HEK293 (cell line): Measurements from ENCODE around the gene INHBB.

Experiments used
- CTCF ChIA-PET: fragments of 350-600 bp; formaldehyde crosslinking; extraction: SDS; loops from one replicate; lab custom pipeline; 2021; ENCODE audit warnings: antibody characterized with exemption; lab: Yijun Ruan, JAX
- POLR2A ChIA-PET: fragments of 300-600 bp; formaldehyde crosslinking; extraction: SDS; loops from one replicate; lab custom pipeline; 2020; ENCODE audit warnings: antibody characterized with exemption, inconsistent platforms; lab: Yijun Ruan, JAX
- H3K27ac ChIP-seq: fragments of 200-500 bp; sonication (Bioruptor generic); 2 replicates; pipeline ENCODE4 v1.5.1; 2014; ENCODE audit warnings: low read depth, low read length, control low read depth, inconsistent platforms; ENCODE audit errors: extremely low read depth
- H3K36me3 ChIP-seq, 2 experiments: fragments of 200-500 bp in 1 of 2; sonication (Bioruptor generic) in 1 of 2; 1 replicate in 1 of 2; 2 replicates in 1 of 2; pipeline ENCODE4 v1.5.1; 2014 to 2017; ENCODE audit warnings: inconsistent platforms in 2 of 2, low read length in 2 of 2; ENCODE audit not compliant: control insufficient read depth in 2 of 2, insufficient read depth in 1 of 2
- H3K4me1 ChIP-seq: fragments of 200-500 bp; sonication (Bioruptor generic); 2 replicates; pipeline ENCODE4 v1.5.1; 2014; ENCODE audit warnings: mild to moderate bottlenecking, low read length, inconsistent platforms; ENCODE audit not compliant: control insufficient read depth, insufficient read depth
- H3K4me3 ChIP-seq: 2 replicates; pipeline ENCODE4 v1.5.1; 2011; ENCODE audit warnings: low read depth, mild to moderate bottlenecking, control low read depth, low read length, moderate library complexity
- H3K9me3 ChIP-seq: fragments of 200-500 bp; sonication (Bioruptor generic); 2 replicates; pipeline ENCODE4 v1.5.1; 2014; ENCODE audit warnings: low read depth, low read length, inconsistent platforms; ENCODE audit not compliant: control insufficient read depth, insufficient read depth
- AEBP2 ChIP-seq: fragments of 450-650 bp; formaldehyde crosslinking; IDR thresholded peaks from 2 replicates; pipeline ENCODE4 v1.5.1; 2016; ENCODE audit warnings: missing biosample characterization, missing genetic modification characterization, borderline replicate concordance
- BCL6B ChIP-seq: fragments of 450-650 bp; formaldehyde crosslinking; IDR thresholded peaks from 2 replicates; pipeline ENCODE4 v1.5.1; 2017; ENCODE audit warnings: missing biosample characterization, missing genetic modification characterization
- KLF7 ChIP-seq: fragments of 450-650 bp; formaldehyde crosslinking; IDR thresholded peaks from 2 replicates; pipeline ENCODE4 v1.5.1; 2016; ENCODE audit warnings: missing biosample characterization, missing genetic modification characterization, borderline replicate concordance
- KLF8 ChIP-seq: fragments of 450-650 bp; formaldehyde crosslinking; IDR thresholded peaks from 2 replicates; pipeline ENCODE4 v1.5.1; 2016; ENCODE audit warnings: missing biosample characterization, missing genetic modification characterization
- KLF9 ChIP-seq: fragments of 450-650 bp; formaldehyde crosslinking; IDR thresholded peaks from 2 replicates; pipeline ENCODE4 v1.5.1; 2016; ENCODE audit warnings: missing biosample characterization, missing genetic modification characterization, low read depth
- MEIS1 ChIP-seq: sonication (generic); formaldehyde crosslinking; IDR thresholded peaks from 2 replicates; pipeline ENCODE4 v1.8.1; 2022; ENCODE audit warnings: missing genetic modification reagents, mild to moderate bottlenecking, borderline replicate concordance
- OVOL3 ChIP-seq: fragments of 450-650 bp; formaldehyde crosslinking; IDR thresholded peaks from 2 replicates; pipeline ENCODE4 v1.5.1; 2016; ENCODE audit warnings: missing biosample characterization, missing genetic modification characterization
- PBX3 ChIP-seq: sonication (generic); formaldehyde crosslinking; IDR thresholded peaks from 2 replicates; pipeline ENCODE4 v1.8.1; 2022; ENCODE audit warnings: mild to moderate bottlenecking, moderate library complexity, missing genetic modification reagents
- SP2 ChIP-seq: fragments of 450-650 bp; formaldehyde crosslinking; IDR thresholded peaks from 2 replicates; pipeline ENCODE4 v1.5.1; 2016; ENCODE audit warnings: missing biosample characterization, missing genetic modification characterization
- TCF7L2 ChIP-seq: IDR thresholded peaks from 2 replicates; pipeline ENCODE4 v1.6.1; 2011; ENCODE audit warnings: low read depth, mild to moderate bottlenecking, inconsistent platforms, low read length, moderate library complexity, borderline replicate concordance
- ZBTB8A ChIP-seq: fragments of 450-650 bp; formaldehyde crosslinking; IDR thresholded peaks from 2 replicates; pipeline ENCODE4 v1.5.1; 2016; ENCODE audit warnings: missing biosample characterization, missing genetic modification characterization
- ZNF132 ChIP-seq: fragments of 450-650 bp; formaldehyde crosslinking; IDR thresholded peaks from 2 replicates; pipeline ENCODE4 v1.5.1; 2017; ENCODE audit warnings: missing biosample characterization, missing genetic modification characterization, borderline replicate concordance
- ZNF23 ChIP-seq: fragments of 450-650 bp; formaldehyde crosslinking; IDR thresholded peaks from 2 replicates; pipeline ENCODE4 v1.5.1; 2016; ENCODE audit warnings: missing biosample characterization, missing genetic modification characterization, borderline replicate concordance
- ZNF335 ChIP-seq: fragments of 450-650 bp; formaldehyde crosslinking; conservative IDR thresholded peaks from 2 replicates; pipeline ENCODE4 v1.5.1; 2016; ENCODE audit warnings: missing biosample characterization, missing genetic modification characterization
- ZNF398 ChIP-seq: fragments of 450-650 bp; formaldehyde crosslinking; IDR thresholded peaks from 2 replicates; pipeline ENCODE4 v1.5.1; 2017; ENCODE audit warnings: missing biosample characterization, missing genetic modification characterization
- ZNF433 ChIP-seq: fragments of 450-650 bp; formaldehyde crosslinking; IDR thresholded peaks from 2 replicates; pipeline ENCODE4 v1.5.1; 2016; ENCODE audit warnings: missing biosample characterization, missing genetic modification characterization, low read depth
- ZNF501 ChIP-seq: fragments of 450-650 bp; formaldehyde crosslinking; IDR thresholded peaks from 2 replicates; pipeline ENCODE4 v1.5.1; 2016; ENCODE audit warnings: missing biosample characterization, missing genetic modification characterization
- ZNF585B ChIP-seq: fragments of 450-650 bp; formaldehyde crosslinking; IDR thresholded peaks from 2 replicates; pipeline ENCODE4 v1.5.1; 2016; ENCODE audit warnings: missing biosample characterization, missing genetic modification characterization
- ZNF600 ChIP-seq: fragments of 450-650 bp; formaldehyde crosslinking; IDR thresholded peaks from 2 replicates; pipeline ENCODE4 v1.5.1; 2016; ENCODE audit warnings: missing biosample characterization, missing genetic modification characterization
- ZNF670 ChIP-seq: fragments of 450-650 bp; formaldehyde crosslinking; IDR thresholded peaks from 2 replicates; pipeline ENCODE4 v1.5.1; 2016; ENCODE audit warnings: missing biosample characterization, missing genetic modification characterization, low read depth
- ZSCAN23 ChIP-seq: fragments of 450-650 bp; formaldehyde crosslinking; IDR thresholded peaks from 2 replicates; pipeline ENCODE4 v1.5.1; 2016; ENCODE audit warnings: missing biosample characterization, missing genetic modification characterization

Gene INHBB

GRCh38 chr2:120331903-120332302 is 14.0 kb upstream of the INHBB start (continued):
- TF ChIP-seq ZNF501, result no peak
- no peak for TF ChIP-seq ZBTB8A (tag by site-specific recombination)
- TF ChIP-seq ZNF600, result no peak
- no peak for TF ChIP-seq ZNF335 (tag by site-specific recombination)
- TF ChIP-seq ZSCAN23, result no peak

- no peaks in the 10 kb centered on the region for H3K36me3 ChIP-seq
- H3K4me3 ChIP-seq, result no peak overlapping the region
- TF ChIP-seq ZNF132 (tag by site-specific recombination), result no peak
- no peak for TF ChIP-seq PBX3 (CRISPR knock-in tag)
- no peak for TF ChIP-seq ZNF433 (tag by site-specific recombination)
- no peak for TF ChIP-seq ZNF585B (tag by site-specific recombination)
- TF ChIP-seq KLF9 (tag by site-specific recombination), result no peak
- no peak for TF ChIP-seq BCL6B (tag by site-specific recombination)
- TF ChIP-seq TCF7L2, result no peak
- no peak for TF ChIP-seq ZNF670 (tag by site-specific recombination)
- TF ChIP-seq OVOL3 (tag by site-specific recombination), result no peak
- no peak for TF ChIP-seq KLF8
- TF ChIP-seq MEIS1, result no peak
- TF ChIP-seq SP2 (tag by site-specific recombination), result no peak
- no peak for TF ChIP-seq ZNF23 (tag by site-specific recombination)
- TF ChIP-seq ZNF398 (tag by site-specific recombination), result no peak
- no peak for TF ChIP-seq KLF7 (tag by site-specific recombination)
- no peak for TF ChIP-seq AEBP2 (tag by site-specific recombination)
- H3K27ac ChIP-seq, result no peak overlapping the region
- no peaks in the 10 kb centered on the region for H3K4me1 ChIP-seq
- POLR2A ChIA-PET, result no interaction called here
- CTCF ChIA-PET, result interaction anchor here (1.1 to 1.2 kb wide), 2 partner anchors 11 to 344 kb away, joined by 3 to 8 read pairs; no protein-coding TSS in a partner anchor
- H3K9me3 ChIP-seq, result no peaks in the 10 kb centered on the region
Observed at GRCh38 chr2:120332384-120332783, 13.6 kb upstream of the INHBB start.
